Measurements from ENCODE around the gene FAM24B. TPM values are rescaled to one million over a fixed set of nuclear protein-coding genes. Genes with fewer than 3 reads are reported as not detected.

Gene FAM24B
- total RNA-seq, 1 experiment from 2014 or later, result 19.0 TPM

GRCh38 chr10:122884166-122884565 lies 4.8 kb upstream of the FAM24B start:
- Histone ChIP-seq H3K36me3 (ENCODE audit: control insufficient read depth, insufficient read depth, low read length) (no peaks in the 10 kb centered on the region; the same call in 1 of the 2 replicates), H3K9me3 (no peaks in the 10 kb centered on the region), H3K27me3 (replicated peaks; ENCODE audit: control insufficient read depth, insufficient read depth, low read length) (no peaks in the 10 kb centered on the region), H3K4me1 (peaks cover 7% of the 10 kb centered on the region; the same call in 1 of the 2 replicates), H3K4me3 (ENCODE audit: low read depth, low read length) (no peak overlapping the region)
- Mint-ChIP-seq H3K27ac (ENCODE audit: unreplicated experiment) (no peak overlapping the region), H3K4me1 (ENCODE audit: low read depth, unreplicated experiment) (peaks cover 7% of the 10 kb centered on the region), H3K27me3 (ENCODE audit: insufficient read depth, unreplicated experiment) (no peaks in the 10 kb centered on the region), H3K4me3 (ENCODE audit: unreplicated experiment) (no peak overlapping the region), H3K9me3 (ENCODE audit: unreplicated experiment) (no peaks in the 10 kb centered on the region), H3K36me3 (ENCODE audit: insufficient read depth, unreplicated experiment) (peaks cover 10% of the 10 kb centered on the region)
- intact Hi-C loops (cut with micrococcal nuclease; ENCODE audit: unreplicated experiment), result no loop called here
- POLR2A ChIA-PET, result no interaction called here
- no peak for TF ChIP-seq CTCF (IDR thresholded peaks at IDR 0.05; ENCODE audit: insufficient read depth in 1 of 2, low read depth in 1 of 2, low read length in 1 of 2, severe bottlenecking in 1 of 2, unreplicated experiment in 1 of 2)
- CTCF ChIA-PET, result no interaction called here
- BruUV-seq (replicated peaks), result no TSS peak
- DNase-seq, result no peak

- Mint-ChIP-seq H3K36me3 (ENCODE audit: insufficient read depth, unreplicated experiment) (peaks cover 13% of the 10 kb centered on the region), H3K27ac (ENCODE audit: unreplicated experiment) (no peak overlapping the region), H3K4me3 (ENCODE audit: unreplicated experiment) (no peak overlapping the region), H3K9me3 (ENCODE audit: unreplicated experiment) (no peaks in the 10 kb centered on the region), H3K4me1 (ENCODE audit: low read depth, unreplicated experiment) (peaks cover 17% of the 10 kb centered on the region), H3K27me3 (ENCODE audit: insufficient read depth, unreplicated experiment) (no peaks in the 10 kb centered on the region)
- no peak for TF ChIP-seq CTCF (IDR thresholded peaks at IDR 0.05; ENCODE audit: insufficient read depth in 1 of 2, low read depth in 1 of 2, low read length in 1 of 2, severe bottlenecking in 1 of 2, unreplicated experiment in 1 of 2)
- BruUV-seq (replicated peaks), result no TSS peak
- ChIA-PET POLR2A (no interaction called here), CTCF (no interaction called here)
- intact Hi-C loops (cut with micrococcal nuclease; ENCODE audit: unreplicated experiment), result no loop called here
- DNase-seq, result no peak
- Histone ChIP-seq H3K36me3 (ENCODE audit: control insufficient read depth, insufficient read depth, low read length) (no peaks in the 10 kb centered on the region), H3K27me3 (replicated peaks; ENCODE audit: control insufficient read depth, insufficient read depth, low read length) (no peaks in the 10 kb centered on the region), H3K4me3 (ENCODE audit: low read depth, low read length) (no peak overlapping the region), H3K9me3 (no peaks in the 10 kb centered on the region), H3K4me1 (peaks cover 15% of the 10 kb centered on the region; the same call in 1 of the 2 replicates)
These were observed 3.4 kb upstream of the FAM24B start for GRCh38 chr10:122882766-122883165.

- Histone ChIP-seq H3K9me3 (no peaks in the 10 kb centered on the region), H3K36me3 (ENCODE audit: control insufficient read depth, insufficient read depth, low read length) (peaks cover 1% of the 10 kb centered on the region; the same call in 1 of the 2 replicates), H3K27me3 (replicated peaks; ENCODE audit: control insufficient read depth, insufficient read depth, low read length) (no peaks in the 10 kb centered on the region), H3K4me1 (peaks cover 16% of the 10 kb centered on the region; the same call in 1 of the 2 replicates), H3K4me3 (ENCODE audit: low read depth, low read length) (peak overlapping the region; percentile 52)
- DNase-seq, result no peak
- ChIA-PET CTCF (no interaction called here), POLR2A (interaction anchor here (0.6 kb wide), 1 partner anchor 77 kb away, joined by 3 read pairs; no protein-coding TSS in a partner anchor)
- H3K4me3 Mint-ChIP-seq (ENCODE audit: unreplicated experiment), result peak overlapping the region; percentile 94
- peaks cover 15% of the 10 kb centered on the region for H3K9me3 Mint-ChIP-seq (ENCODE audit: unreplicated experiment)
- TSS peak; percentile 64 for BruUV-seq (replicated peaks)
- H3K27ac Mint-ChIP-seq (ENCODE audit: unreplicated experiment), result peak overlapping the region; percentile 90
- H3K4me1 Mint-ChIP-seq (ENCODE audit: low read depth, unreplicated experiment), result peaks cover 19% of the 10 kb centered on the region
- no peaks in the 10 kb centered on the region for H3K27me3 Mint-ChIP-seq (ENCODE audit: insufficient read depth, unreplicated experiment)
- intact Hi-C loops (cut with micrococcal nuclease; ENCODE audit: unreplicated experiment), result loop anchor here (10.0 kb wide), 1 partner anchor 76 kb away; the partner anchor contains the start of gene C10orf88
- TF ChIP-seq CTCF (IDR thresholded peaks at IDR 0.05; ENCODE audit: insufficient read depth in 1 of 2, low read depth in 1 of 2, low read length in 1 of 2, severe bottlenecking in 1 of 2, unreplicated experiment in 1 of 2), result no peak
- peaks cover 20% of the 10 kb centered on the region for H3K36me3 Mint-ChIP-seq (ENCODE audit: insufficient read depth, unreplicated experiment)
These were observed 512 bp downstream of the FAM24B start for GRCh38 chr10:122878799-122879338.

All from Caco-2 (cell line).